Dedifferentiated amniotic fluid mesenchymal stem cell (primary cell): ENCODE measurements around the gene TRAPPC5.
A peak's percentile ranks its signal among the peaks of the same experiment; 100 is the strongest.

Experiments used
- DNase-seq: peaks from one replicate; pipeline ENCODE4 v3.0.0-alpha.2; 2016; ENCODE audit errors: extremely low spot score

TRAPPC5 gene

DNA sequence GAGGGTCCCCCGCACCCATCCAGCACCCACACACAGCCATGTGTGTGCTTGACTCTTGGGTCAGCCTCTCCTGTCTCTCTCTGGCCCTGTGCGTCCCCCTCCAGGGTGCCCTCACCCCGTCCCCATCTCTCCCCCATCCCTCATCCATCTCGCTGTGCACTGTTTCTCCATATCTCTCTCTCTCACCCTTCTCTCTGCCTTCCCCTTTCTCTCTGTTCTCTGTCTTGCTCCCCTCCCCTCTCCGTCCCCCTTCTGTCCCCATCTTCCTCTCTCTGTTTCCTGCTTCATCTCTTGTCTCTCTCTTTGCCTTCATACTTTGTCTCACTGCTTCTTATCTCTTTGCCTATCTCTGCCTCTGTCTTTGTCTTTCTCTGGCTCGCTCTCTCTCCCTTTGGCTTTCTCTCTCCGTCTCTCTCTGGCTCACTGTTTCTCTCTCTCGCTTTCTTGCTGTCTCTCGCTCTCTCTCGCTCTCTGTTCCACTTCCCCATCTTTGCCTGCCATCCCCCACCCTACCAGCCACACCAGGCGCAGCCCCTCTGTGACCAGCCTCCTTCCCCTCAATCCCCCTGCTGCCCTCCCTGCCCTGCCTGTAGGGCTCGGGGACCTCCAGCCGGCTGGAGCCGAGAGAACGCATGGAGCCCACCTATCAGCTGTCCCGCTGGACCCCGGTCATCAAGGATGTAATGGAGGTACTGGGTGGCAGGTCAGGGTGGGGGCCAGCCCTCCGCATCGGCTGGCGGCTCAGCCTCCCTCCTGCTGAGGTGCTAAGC lies 34.8 kb upstream of the TRAPPC5 start:
- DNase-seq: no peak

DNA sequence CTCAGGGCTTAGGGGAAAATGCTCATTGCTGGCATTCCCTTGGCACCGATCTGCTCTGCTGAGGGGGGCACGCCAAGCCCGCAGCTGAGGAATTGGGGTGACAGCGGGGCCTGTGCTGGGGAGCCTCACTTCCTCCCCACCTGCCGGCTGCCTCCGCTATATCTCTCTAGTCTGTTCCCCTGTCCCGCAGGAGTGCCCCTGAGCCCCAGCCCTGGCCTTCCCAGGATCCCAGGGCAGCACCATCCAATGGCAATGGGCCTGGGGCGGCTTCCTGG lies 34.3 kb upstream of the TRAPPC5 start:
- no peak for DNase-seq

DNA sequence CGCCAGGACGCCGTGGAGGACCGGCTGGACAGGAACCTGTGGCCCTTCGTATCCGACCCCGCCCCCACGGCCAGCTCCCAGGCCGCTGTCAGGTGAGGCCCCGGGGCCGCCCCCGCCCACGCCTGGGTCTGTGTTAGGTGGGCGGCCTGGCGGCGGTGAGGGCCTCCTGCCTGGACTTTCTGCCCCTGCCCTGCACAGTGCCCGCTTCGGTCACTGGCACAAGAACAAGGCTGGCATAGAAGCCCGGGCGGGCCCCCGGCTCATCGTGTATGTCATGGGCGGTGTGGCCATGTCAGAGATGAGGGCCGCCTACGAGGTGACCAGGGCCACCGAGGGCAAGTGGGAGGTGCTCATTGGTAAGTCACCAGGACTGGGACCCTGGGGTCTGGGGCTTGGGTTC lies 33.5 kb upstream of the TRAPPC5 start:
- DNase-seq: no peak

DNA sequence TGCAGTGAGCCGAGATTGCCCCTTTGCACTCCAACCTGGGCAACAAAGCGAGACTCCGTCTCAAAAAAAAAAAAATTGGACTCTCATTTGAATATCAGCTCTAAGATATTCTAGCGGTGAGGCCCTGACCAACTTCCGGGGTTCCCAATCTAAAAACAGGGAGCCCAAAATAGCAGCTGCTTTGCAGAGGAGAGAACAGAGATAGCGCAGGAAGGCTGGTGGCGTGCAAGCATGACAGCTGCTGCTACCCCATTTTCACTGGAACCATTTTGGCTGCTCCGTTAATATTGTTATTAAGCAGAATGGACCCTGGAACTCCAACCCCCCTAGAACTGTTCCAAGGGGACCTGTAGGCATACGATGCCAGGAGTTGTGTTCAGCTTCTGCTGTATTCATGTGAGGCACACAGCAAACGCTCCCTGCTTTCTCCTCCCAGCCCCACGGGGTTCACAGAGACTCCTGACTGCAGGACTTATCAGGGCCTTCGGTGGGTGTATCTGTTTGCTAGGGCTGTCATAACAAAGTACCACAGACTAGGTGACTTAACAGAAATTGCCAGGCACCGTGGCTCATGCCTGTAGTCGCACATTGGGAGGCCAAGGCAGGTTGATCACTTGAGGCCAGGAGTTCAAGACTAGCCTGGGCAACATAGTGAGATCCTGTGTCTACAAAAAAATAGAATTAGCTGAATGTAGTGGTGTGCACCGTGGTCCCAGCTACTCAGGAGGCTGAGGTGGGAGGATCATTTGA lies 32.2 kb upstream of the TRAPPC5 start:
- DNase-seq: no peak

DNA sequence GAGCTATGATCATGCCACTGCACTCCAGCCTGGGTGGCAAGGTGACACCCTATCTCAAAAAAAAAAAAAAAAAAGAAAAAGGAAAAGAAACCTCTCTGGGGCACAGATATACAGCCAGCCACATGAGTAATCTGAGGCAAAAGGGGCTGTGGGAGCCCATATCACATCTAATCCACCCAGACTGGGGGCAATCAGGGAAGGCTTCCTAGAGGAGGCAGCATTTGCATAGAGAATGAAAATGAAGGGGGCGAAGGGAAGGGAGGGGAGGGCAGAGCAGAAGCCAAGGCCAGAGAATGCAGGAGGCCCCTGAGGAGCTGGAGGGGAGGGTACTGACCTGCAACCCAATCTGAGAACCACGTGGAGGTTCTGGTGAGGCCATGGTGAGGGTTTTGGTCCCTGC lies 30.5 kb upstream of the TRAPPC5 start:
- DNase-seq: no peak

DNA sequence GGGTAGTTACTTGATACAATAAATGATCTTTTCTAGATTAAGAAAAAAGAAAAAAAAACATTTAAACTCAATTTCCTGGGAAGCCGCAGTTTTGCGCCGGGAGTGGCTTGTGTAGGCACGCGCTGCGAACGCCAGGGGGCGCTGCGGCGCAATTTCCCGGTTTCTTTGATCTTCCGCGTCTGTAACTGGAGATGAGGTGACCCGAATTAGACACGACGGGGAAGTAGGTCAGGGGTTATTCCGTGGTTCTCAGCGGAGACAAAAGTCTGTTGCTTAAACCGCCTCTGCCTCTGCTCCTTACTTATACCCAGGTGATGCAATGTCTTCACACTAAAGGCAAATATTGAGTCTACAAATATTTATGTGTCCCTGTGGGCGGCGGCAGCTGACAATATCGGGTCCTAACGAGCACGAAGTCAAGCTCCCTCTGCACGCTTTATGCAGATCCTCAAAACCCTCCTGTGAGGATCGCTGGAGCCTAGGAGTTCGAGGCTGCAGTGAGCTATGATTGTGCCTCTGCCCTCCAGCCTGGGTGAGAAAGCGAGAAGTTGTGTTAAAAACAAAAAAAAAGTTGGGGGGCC lies 28.5 kb upstream of the TRAPPC5 start:
- DNase-seq: peak; percentile 57

DNA sequence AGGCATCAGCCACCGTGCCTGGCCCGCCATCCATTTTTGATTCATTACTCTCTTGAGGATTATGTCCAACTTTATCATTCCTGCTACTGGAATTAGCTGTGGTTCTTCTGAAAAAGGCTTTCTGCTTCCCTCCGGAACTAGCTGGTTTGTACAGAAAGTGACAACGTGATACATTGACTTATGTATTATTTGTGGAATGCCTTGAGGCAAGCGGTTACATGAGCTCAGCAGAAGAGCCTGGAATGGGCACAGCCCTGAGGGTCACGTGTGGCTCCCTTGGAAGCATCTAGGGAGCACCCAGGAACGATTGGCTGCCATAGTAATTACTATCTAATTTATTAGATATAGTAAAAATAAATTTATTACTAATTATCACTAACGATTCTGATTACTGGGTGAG lies 26.2 kb upstream of the TRAPPC5 start:
- peak; percentile 18 for DNase-seq

DNA sequence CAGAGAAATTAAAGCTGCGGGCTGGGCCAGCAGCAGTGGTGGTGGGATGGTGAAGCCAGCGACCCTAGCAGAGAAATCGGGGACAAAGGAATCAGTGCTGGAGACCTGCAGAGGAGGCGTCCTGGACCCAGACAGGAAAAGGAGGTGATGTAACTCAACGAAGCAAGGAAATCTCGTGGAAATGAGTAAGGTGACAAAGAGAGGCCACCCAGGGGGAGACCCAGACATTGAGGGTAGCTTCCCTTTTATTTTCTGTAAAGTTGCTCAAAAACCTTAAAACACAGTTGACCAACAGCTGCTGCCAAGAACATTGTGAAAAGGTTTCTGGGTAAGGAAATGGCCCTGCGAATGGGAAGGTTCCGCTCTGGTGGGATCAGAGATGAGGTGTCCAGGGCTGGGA lies 25.1 kb upstream of the TRAPPC5 start:
- DNase-seq: no peak

DNA sequence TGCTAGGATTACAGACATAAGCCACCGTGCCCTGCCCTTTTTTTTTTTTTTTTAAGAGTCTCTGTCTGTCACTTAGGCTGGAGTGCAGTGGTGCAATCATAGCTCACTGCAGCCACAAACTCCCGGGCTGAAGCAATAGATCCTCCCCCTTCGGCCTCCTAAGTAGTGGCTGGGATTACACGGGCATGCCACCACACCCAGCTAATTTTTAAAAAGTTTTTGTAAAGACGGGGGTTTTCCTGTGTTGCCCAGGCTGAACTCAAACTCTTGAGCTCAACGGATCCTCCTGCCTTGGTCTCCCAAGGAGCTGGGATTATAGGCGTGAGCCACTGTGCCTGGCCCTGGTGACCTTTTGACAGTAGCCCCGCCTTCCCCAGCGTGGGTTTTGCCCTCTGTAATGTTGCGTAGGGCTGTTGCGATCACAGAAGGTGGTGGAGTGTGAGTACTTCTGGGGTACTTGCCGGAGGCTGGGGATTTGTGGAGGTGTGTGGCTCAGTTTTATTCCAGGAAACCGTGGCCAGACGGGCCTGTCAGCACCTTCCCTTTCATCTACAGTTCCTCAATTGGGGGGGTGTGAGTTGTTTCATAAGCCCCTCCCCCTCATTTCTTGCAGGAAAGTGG lies 23.4 kb upstream of the TRAPPC5 start:
- no peak for DNase-seq

DNA sequence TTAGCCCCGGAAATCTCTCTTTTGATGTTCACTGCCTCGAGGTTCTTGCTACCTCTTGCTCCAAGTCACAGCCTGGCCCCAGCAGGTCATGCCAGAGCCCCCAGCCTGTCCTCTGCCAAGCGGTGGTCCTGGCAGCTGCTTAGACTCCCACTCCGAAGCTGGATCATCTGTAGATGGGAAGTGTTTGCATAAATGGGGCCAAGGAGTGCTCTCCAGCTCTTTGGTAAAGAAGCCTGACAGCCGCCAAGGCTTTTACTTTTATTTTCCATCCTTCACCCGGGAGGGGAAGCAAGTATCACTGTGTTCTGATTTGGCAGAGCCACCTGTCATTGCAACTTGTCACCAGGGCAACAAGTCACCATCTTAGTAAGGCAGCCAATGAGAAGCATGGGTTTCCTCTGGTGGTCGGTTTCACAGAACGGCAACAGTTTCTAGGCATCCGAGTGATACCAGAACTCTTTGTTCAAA lies 22.4 kb upstream of the TRAPPC5 start:
- no peak for DNase-seq

DNA sequence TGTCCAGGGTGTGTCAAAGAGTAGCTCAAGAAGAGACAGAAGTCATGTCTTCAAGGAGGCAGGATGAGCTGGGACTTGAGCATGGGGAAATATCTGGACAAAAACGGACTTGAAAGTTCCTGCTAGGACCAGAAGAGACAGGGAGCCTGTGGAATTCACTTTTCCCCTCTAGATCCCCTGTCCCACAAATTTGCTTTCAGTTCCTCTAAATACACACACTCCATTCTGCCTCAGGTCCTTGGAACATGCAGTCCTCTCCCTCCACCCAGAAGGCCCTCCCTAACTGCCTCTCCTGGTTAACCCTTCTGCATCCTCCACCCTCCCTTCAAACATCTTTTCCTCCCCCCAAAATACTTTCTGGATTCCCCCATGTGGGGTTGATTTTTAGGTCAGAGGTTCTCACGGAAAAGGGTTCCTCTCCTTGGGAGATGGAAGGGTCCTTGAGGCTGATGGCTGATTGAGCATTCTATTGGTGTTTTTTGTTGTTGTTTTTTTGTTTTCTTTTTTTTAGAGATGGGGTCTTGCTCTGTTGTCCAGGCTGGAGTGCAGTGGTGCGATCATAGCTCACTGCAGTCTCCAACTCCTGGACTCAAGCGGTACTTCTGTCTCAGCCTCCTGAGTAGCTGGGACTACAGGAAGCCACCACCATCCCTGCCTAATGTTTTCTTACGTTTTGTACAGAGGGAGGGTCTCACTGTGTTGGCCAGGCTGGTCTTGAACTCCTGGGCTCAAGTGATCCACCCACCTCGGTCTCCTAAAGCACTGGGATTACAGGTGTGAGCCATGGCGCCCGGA lies 18.7 kb upstream of the TRAPPC5 start:
- DNase-seq: no peak

DNA sequence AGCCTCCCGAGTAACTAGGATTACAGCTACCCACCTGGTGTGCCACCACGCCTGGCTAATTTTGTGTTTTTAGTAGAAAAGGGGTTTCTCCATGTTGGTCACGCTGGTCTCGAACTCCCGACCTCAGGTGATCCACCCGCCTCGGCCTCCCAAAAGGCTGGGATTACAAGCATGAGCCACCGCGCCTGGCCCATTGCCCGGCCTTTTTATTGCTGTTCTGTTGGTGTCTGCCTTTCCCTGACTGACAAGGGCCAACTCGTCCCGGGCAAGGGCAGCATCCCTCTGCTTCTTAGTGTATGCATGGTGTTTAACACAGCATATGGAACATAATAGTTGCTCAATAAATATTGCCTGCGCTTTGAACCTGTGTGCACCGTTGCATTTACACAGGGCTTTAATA lies 18.0 kb upstream of the TRAPPC5 start:
- DNase-seq: no peak

DNA sequence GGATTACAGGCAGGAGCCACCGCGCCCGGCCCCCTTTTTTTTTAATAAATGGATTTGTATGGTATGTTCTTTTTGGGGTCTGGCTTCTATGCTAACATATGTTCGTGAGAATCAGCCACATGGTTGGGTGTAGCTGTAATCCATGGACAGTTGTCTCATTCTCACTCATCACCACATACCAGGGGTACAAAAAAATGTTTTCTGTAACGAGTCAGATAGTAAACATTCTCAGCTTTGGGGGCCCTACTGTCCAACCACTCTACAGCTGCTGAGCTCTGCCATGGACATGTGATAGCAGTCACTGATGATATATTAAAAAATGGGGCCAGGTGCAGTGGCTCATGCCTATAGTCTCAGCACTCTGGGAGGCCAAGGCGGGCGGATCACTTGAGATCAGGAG lies 16.9 kb upstream of the TRAPPC5 start:
- DNase-seq: no peak

DNA sequence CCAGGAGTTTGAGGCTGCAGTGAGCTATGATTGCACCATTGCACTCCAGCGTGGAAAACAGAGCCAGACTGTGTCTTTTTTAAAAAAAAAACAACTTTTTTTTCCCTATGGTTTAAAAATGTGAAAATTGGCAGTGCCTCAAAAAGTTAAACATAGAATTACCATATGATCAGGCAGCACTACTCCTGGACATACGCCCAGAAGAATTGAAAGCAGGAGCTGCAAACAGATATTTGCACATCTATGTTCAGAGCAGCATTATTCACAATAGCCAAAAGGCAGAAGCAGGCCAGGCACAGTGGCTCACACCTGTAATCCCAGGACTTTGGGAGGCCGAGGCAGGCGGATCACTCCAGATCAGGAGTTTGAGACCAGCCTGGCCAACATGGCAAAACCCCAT lies 15.6 kb upstream of the TRAPPC5 start:
- peak; percentile 76 for DNase-seq

DNA sequence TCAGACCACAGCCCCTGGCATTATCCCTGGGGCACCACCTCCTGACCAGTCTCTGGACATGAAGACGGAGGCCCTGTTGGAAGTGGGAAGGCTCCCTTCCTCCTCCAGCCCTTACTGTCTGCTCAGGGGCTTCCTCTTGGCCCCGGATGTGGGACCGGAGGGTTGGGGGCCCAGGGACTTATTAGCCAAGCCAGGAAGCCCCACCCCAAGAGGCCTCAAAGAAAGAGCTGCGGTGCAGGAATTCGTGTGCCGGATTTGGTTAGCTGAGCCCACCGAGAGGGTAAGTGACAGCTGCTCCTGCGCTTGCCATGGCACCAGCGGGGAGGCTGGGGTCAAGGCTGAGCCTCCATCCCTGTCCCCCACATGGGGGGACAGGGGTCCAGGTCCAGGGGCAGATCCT lies 11.8 kb upstream of the TRAPPC5 start, which contains the start of gene RETN:
Gene RETN (plus strand): TSS at position 208 of the 400 bp plus-strand sequence. CDS start 278 bp downstream, outside the sequence.
- DNase-seq: no peak

DNA sequence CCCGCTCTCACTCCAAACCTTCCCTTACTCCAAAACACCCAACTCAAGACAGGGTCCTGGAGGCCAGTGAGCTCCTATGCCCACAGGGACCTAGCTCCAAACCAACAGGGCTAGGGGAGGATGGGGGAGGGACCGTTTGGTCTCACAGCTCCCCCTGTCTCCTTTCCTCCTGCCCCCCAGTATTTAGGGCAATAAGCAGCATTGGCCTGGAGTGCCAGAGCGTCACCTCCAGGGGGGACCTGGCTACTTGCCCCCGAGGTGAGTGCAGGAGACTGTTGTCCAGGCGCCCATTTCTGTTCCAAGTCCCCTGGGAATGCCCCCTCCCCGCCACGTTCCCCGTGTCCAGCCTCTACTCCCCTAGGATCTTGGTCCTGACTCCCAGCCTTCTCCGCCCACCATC lies 11.0 kb upstream of the TRAPPC5 start:
- no peak for DNase-seq

DNA sequence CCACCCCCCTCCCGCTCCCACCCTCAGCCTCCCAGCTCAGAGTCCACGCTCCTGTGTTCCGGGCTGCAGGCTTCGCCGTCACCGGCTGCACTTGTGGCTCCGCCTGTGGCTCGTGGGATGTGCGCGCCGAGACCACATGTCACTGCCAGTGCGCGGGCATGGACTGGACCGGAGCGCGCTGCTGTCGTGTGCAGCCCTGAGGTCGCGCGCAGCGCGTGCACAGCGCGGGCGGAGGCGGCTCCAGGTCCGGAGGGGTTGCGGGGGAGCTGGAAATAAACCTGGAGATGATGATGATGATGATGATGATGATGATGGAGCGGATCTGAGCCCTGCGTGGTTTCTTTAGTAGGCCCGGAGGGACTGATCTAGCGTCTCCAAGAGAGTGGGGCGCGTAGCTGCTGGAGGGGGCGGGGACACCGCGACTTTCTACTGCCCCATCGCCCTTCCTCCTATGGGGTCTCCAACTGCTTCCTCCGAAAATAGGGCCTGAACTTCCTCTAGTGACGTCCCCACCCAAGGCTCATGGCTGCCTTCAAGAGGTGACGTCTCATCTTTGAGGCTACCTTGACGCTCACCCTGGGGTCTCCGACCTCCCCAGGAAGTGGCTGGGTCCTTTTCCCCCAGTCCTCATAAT lies 10.4 kb upstream of the TRAPPC5 start:
- no peak for DNase-seq

DNA sequence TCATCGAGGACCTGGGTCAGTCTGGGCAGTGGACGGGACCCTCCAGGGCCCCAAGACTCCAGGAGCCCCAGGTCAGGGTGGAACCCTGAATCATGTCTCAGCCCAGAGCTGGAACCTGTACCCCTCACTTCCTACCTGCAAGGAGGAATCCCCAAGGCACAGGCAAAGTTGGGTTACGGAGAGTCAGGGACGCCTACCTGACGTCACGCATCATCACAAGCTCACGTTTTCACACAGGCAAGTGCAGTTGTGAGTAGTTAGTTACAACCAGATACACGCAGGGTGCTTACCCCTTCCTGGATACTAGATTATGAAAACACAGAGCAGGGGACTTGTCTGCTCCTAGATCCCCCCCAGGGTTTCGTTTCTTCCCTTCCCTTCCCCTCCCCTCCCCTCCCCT lies 9.8 kb upstream of the TRAPPC5 start:
- DNase-seq: no peak

DNA sequence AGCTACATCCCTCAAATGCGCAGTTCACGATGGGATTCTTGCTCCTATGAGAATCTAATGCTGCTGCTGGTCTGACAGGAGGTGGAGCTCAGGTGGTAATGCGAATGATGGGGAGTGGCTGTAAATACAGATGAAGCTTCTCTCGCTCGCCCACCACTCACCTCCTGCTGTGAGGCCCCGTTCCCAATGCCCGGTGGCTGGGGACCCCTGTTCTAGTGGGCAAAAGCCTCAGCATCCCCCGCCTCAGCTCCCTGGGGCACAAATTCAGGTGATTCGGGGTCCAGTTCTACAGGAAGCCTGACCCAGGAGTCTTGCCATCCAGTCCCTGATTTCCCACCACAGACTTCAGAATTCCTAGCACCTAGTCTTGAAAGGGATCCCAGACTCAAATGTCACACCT lies 8.1 kb upstream of the TRAPPC5 start:
- no peak for DNase-seq

DNA sequence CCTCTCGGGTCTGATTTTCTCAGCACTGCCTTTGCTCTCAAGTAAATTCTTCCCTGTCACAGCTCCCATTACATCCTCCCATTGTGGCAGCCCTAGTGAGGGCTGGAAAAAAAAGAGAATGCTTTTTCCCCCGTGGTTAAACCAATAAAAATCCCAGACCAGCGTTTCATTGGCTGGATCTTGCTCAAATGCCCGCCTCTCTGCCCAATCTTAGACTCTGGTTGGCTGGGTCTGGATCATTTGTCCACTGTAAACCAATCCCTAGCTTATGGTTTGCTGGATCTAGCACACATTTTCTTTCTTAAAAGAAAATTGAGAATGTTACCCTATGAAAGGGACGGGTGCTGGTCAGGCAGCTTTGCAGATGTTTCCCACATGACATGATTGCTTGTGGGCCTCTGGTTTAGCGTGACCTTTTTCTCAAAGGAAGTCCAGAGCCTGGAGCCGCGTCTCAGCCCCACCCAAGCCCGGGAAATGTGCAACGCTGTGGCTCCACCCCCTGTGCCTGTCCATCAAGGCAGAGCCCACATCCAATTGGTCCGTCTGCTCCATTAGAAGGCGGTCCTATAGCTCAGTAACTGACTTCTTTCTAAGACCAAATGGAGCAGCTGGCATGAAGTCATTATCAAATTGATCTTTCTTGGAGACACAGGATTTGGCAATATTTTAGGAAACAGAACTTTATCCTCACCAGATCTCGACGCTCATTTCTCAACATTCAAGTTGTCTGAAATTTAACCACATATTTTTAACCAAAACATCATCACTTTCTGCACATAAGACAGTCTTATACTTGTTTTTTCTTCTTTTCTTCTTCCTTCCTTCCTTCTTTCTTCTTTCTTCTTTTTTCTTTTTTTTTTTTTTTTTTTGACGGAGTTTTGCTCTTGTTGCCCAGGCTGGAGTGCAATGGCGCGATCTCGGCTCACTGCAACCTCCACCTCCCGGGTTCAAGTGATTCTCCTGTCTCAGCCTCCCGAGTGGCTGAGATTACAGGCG lies 6.3 kb upstream of the TRAPPC5 start:
- DNase-seq: peak; percentile 74
